SU-DHL-6 (cell line): ENCODE data around the gene NR0B1.

Experiments used
- H2AFZ ChIP-seq: fragments of 200-600 bp; sonication (generic); 2 replicates; pipeline ENCODE4 v1.6.1; 2014; ENCODE audit warnings: low read depth, mild to moderate bottlenecking, moderate library complexity, mixed read lengths, antibody characterized with exemption, low read length; ENCODE audit not compliant: severe bottlenecking
- H3F3A ChIP-seq: fragments of 200-600 bp; shearing (Covaris generic); 2 replicates; pipeline ENCODE4 v1.6.0; 2016; ENCODE audit warnings: antibody characterized with exemption, mild to moderate bottlenecking; ENCODE audit not compliant: insufficient read depth
- H3K27ac ChIP-seq: fragments of 200-600 bp; sonication (generic); 2 replicates; pipeline ENCODE4 v1.5.1; 2016; ENCODE audit warnings: low read depth, mild to moderate bottlenecking, low read length, moderate library complexity, mixed read lengths
- H3K27me3 ChIP-seq: fragments of 200-600 bp; sonication (generic), shearing (Covaris generic); 2 replicates; pipeline ENCODE4 v1.6.0; 2014; ENCODE audit warnings: mild to moderate bottlenecking, low read length
- H3K36me3 ChIP-seq: fragments of 200-600 bp; sonication (generic); 2 replicates; pipeline ENCODE4 v1.6.1; 2014; ENCODE audit warnings: mild to moderate bottlenecking, low read length, mixed read lengths
- H3K4me2 ChIP-seq: fragments of 300-600, 200-600 bp; shearing (Covaris generic), sonication (generic); 2 replicates; pipeline ENCODE4 v1.6.0; 2014; ENCODE audit warnings: low read length, low read depth, mild to moderate bottlenecking; ENCODE audit not compliant: poor library complexity, severe bottlenecking
- H3K4me3 ChIP-seq: fragments of 200-600 bp; sonication (generic); 2 replicates; pipeline ENCODE4 v1.5.1; 2014; ENCODE audit warnings: antibody characterized with exemption, low read length, mild to moderate bottlenecking, mixed read lengths; ENCODE audit not compliant: insufficient read depth, poor library complexity, severe bottlenecking
- H3K79me2 ChIP-seq: fragments of 200-600 bp; sonication (generic); 2 replicates; pipeline ENCODE4 v1.6.1; 2014; ENCODE audit warnings: mild to moderate bottlenecking, low read length, moderate library complexity; ENCODE audit not compliant: insufficient read depth
- H3K9ac ChIP-seq: fragments of 200-600 bp; sonication (generic); 2 replicates; pipeline ENCODE4 v1.7.0; 2014; ENCODE audit warnings: mild to moderate bottlenecking, low read length
- H3K9me2 ChIP-seq: fragments of 200-600 bp; sonication (generic); replicated peaks from 2 replicates; pipeline ENCODE4 v1.6.1; 2014; ENCODE audit warnings: low read length; ENCODE audit not compliant: insufficient read depth
- H3K9me3 ChIP-seq: fragments of 200-600 bp; sonication (generic); 2 replicates; pipeline ENCODE4 v1.6.1; 2014; ENCODE audit warnings: low read length, mixed read lengths; ENCODE audit not compliant: insufficient read depth
- H4K20me1 ChIP-seq: fragments of 200-600 bp; sonication (generic); 2 replicates; pipeline ENCODE4 v1.6.1; 2014; ENCODE audit warnings: low read depth, mild to moderate bottlenecking, antibody characterized with exemption, low read length, moderate library complexity, mixed read lengths
- EZH2phosphoT487 ChIP-seq: fragments of 200-600 bp; sonication (generic), shearing (Covaris generic); conservative IDR thresholded peaks from 2 replicates; pipeline ENCODE4 v1.6.1; 2018; ENCODE audit warnings: mild to moderate bottlenecking, antibody characterized with exemption, low read length, moderate library complexity, mixed read lengths
- TF ChIP-seq, protein P1 (sequence below): fragments of 200-600 bp; sonication (generic); IDR thresholded peaks from one replicate; pipeline ENCODE4 v1.5.1; 2017; ENCODE audit warnings: antibody characterized with exemption, mild to moderate bottlenecking, low read length, moderate library complexity; ENCODE audit not compliant: insufficient read depth, poor library complexity, severe bottlenecking

Gene NR0B1

GRCh38 chrX:30301208-30301607 lies 8.0 kb downstream of the NR0B1 start:
- H4K20me1 ChIP-seq: no peaks in the 10 kb centered on the region
- no peaks in the 10 kb centered on the region for H3K9me2 ChIP-seq

DNA sequence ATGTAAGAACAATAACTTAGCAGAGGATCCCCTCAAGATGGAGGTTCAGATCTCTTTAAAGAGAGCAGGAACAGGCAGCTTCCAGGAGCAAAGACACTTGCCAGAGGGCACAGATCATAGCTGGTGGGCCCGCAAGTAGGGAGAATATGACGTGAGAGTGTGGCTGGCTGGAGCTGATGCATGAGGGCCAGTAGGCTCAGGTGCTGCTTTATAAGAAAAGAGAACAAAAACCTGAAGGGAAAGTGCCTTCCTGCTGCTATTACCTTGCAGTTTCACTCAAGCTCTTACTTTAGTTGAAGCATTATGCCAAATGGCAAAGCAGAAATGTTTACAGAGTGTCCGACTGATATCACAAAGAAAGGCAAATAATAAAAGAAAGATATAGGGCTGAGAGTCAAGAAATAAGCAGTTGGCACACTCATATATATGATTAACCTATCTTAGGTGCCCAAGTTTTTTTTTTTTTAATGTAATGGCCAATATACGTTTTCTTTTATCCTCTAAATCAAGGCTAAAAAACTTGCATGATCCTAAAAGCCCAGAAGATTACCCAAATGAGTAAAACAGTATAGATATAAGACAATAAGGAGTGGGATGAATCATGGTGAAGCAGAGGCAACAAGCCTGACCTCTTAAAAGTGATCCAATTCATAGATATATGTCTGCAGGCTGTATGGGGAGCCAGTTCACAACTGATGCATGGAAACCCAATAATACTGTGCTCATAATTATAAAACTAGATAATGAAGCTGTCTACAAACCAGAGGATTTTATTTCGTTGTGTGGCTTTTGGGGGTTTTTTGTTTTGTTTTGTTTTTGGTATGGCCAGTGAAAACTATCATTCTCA lies 12.6 kb downstream of the NR0B1 start:
- Histone ChIP-seq H3K9me2 (no peaks in the 10 kb centered on the region), H3K27ac (no peak overlapping the region)

More at GRCh38 chrX:30301208-30301607, 8.0 kb downstream of the NR0B1 start:
- Histone ChIP-seq H3K4me2 (no peak overlapping the region), H3K36me3 (no peaks in the 10 kb centered on the region), H3K79me2 (no peaks in the 10 kb centered on the region), H2AFZ (no peak overlapping the region), H3K9me3 (no peaks in the 10 kb centered on the region), H3K9ac (no peak overlapping the region), H3K27me3 (no peaks in the 10 kb centered on the region), H3K27ac (no peak overlapping the region), H3K4me3 (no peak overlapping the region), H3F3A (no peaks in the 10 kb centered on the region)
- TF ChIP-seq, protein P1, sequence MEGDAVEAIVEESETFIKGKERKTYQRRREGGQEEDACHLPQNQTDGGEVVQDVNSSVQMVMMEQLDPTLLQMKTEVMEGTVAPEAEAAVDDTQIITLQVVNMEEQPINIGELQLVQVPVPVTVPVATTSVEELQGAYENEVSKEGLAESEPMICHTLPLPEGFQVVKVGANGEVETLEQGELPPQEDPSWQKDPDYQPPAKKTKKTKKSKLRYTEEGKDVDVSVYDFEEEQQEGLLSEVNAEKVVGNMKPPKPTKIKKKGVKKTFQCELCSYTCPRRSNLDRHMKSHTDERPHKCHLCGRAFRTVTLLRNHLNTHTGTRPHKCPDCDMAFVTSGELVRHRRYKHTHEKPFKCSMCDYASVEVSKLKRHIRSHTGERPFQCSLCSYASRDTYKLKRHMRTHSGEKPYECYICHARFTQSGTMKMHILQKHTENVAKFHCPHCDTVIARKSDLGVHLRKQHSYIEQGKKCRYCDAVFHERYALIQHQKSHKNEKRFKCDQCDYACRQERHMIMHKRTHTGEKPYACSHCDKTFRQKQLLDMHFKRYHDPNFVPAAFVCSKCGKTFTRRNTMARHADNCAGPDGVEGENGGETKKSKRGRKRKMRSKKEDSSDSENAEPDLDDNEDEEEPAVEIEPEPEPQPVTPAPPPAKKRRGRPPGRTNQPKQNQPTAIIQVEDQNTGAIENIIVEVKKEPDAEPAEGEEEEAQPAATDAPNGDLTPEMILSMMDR: no peak
- TF ChIP-seq EZH2phosphoT487: no peak

DNA sequence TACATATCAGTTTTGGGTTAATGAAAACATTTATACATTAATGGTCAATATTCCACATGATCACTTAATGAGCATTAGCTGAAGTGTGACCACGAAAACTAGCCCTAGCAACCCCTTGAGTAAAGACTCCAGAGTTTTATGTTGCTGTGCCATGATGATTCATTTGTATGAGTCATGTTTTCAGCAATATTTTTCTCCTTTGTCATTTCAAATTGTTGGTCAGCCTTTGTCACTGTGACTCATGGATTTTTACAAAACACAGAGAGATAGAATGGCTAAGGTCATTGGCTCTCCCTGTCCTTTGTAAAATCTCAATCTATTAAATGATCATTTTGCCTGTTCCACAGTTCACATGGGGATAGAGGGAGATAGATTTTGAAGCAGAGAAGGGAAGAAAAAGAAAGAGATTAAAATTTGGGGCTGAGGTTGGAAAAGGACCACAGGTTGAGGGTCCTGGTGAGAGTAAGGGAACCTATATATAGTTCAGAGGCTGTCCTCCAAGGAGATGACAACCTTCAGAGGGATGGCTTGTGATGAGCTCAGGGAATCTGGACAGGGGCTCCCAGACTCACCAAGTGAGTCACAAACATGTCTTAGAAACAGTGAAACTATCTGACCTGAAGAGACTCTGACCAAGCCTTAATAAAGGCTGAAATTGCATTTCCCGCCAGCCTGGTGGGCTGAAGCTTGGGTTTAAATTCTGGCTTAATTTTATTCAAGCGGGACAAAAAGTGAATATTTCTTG lies 25.6 kb downstream of the NR0B1 start:
- no peak overlapping the region for H3K4me2 ChIP-seq
- H3K27ac ChIP-seq: no peak overlapping the region
- H2AFZ ChIP-seq: no peak overlapping the region
- no peak for TF ChIP-seq EZH2phosphoT487
- TF ChIP-seq, protein P1: no peak
- H3K9ac ChIP-seq: no peak overlapping the region
- no peaks in the 10 kb centered on the region for H3K36me3 ChIP-seq
- no peaks in the 10 kb centered on the region for H3K9me3 ChIP-seq
- no peaks in the 10 kb centered on the region for H3K79me2 ChIP-seq
- no peaks in the 10 kb centered on the region for H3K27me3 ChIP-seq
- H4K20me1 ChIP-seq: no peaks in the 10 kb centered on the region
- no peaks in the 10 kb centered on the region for H3F3A ChIP-seq
- no peak overlapping the region for H3K4me3 ChIP-seq
- H3K9me2 ChIP-seq: no peaks in the 10 kb centered on the region

More for the DNA sequence above, 12.6 kb downstream of the NR0B1 start:
- H3K4me3 ChIP-seq: no peak overlapping the region
- no peaks in the 10 kb centered on the region for H3K36me3 ChIP-seq
- no peaks in the 10 kb centered on the region for H4K20me1 ChIP-seq
- H3F3A ChIP-seq: no peaks in the 10 kb centered on the region
- no peaks in the 10 kb centered on the region for H3K9me3 ChIP-seq
- no peak overlapping the region for H3K4me2 ChIP-seq
- H2AFZ ChIP-seq: no peak overlapping the region
- no peaks in the 10 kb centered on the region for H3K79me2 ChIP-seq
- TF ChIP-seq, protein P1: no peak
- TF ChIP-seq EZH2phosphoT487: no peak
- no peaks in the 10 kb centered on the region for H3K27me3 ChIP-seq
- H3K9ac ChIP-seq: no peak overlapping the region
